ENCODE data around the gene CTSZ.

DNA sequence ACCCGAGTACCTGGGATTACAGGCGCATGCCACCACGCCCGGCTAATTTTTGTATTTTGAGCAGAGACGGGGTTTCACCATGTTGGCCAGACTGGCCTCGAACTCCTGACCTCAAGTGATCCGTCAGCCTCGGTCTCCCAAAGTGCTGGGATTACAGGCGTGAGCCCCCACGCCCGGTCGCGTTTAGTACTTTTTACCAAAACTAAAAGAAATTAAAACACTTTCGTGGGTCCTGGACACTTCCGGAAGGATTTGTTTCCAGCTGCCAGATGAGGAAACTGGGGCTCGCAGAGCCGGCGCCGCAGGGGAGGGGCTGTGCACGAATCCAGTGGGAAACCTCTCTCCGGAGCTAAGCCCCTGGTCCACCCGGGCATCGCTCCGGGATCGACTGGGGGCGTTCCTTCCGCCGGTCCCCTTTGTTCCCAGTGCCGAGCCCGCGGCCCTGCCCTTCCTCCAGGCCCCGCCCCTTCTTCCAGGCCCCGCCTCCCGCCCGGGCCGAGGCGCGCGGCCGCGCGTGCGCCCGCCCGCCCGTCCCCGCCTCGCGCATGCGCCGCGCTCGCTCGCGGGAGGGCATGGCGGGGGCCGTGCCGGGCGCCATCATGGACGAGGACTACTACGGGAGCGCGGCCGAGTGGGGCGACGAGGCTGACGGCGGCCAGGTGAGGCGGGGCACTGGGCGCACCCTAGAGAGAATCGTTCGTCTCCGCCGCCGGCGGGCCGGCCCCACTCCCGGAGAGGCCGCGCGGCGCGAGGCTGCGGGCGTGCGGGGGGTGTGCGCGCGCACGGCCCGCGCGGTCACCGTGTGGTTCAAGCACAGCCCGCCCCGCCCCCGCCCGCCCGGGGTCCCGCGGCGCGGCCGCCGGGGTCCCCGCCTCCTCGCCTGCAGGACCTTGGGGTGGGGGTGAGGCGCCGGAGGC is 26.1 kb downstream of the CTSZ start, which contains the start of gene NELFCD:
- TF ChIP-seq, protein P1, sequence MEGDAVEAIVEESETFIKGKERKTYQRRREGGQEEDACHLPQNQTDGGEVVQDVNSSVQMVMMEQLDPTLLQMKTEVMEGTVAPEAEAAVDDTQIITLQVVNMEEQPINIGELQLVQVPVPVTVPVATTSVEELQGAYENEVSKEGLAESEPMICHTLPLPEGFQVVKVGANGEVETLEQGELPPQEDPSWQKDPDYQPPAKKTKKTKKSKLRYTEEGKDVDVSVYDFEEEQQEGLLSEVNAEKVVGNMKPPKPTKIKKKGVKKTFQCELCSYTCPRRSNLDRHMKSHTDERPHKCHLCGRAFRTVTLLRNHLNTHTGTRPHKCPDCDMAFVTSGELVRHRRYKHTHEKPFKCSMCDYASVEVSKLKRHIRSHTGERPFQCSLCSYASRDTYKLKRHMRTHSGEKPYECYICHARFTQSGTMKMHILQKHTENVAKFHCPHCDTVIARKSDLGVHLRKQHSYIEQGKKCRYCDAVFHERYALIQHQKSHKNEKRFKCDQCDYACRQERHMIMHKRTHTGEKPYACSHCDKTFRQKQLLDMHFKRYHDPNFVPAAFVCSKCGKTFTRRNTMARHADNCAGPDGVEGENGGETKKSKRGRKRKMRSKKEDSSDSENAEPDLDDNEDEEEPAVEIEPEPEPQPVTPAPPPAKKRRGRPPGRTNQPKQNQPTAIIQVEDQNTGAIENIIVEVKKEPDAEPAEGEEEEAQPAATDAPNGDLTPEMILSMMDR (conservative IDR thresholded peaks at IDR 0.05), result no peak
- peak; percentile 78 for TF ChIP-seq ZFX (IDR thresholded peaks at IDR 0.05)

Measured in C4-2B (cell line).